SK-N-MC (cell line): ENCODE results near the gene WNT8A.
"Not testable (repeated sequence)": the region's sequence is repeated elsewhere in the genome, so short reads cannot be mapped to it uniquely, and the experiment has no call there.

Experiments used
- DNase-seq: peaks from one replicate; pipeline ENCODE4 v3.0.0-alpha.2; 2011; ENCODE audit warnings: low read depth, low spot score
- H3K27ac ChIP-seq: fragments of 200-600 bp; sonication (generic); 2 replicates; pipeline ENCODE4 v1.5.1; 2016; ENCODE audit warnings: mixed run types
- H3K36me3 ChIP-seq: fragments of 200-600 bp; sonication (generic); 2 replicates; pipeline ENCODE4 v1.6.1; 2017; ENCODE audit warnings: antibody characterized with exemption, low read length, mixed read lengths; ENCODE audit not compliant: insufficient read depth
- H3K4me3 ChIP-seq: fragments of 200-600 bp; sonication (generic); 2 replicates; pipeline ENCODE4 v1.5.1; 2016
- H3K9ac ChIP-seq: fragments of 200-600 bp; sonication (generic); 2 replicates; pipeline ENCODE4 v1.8.0; 2017; ENCODE audit warnings: mixed run types, mixed read lengths; ENCODE audit not compliant: insufficient read length
- H3K9me3 ChIP-seq: fragments of 200-600 bp; sonication (generic); 2 replicates; pipeline ENCODE4 v1.6.1; 2017; ENCODE audit warnings: low read depth, mild to moderate bottlenecking, antibody characterized with exemption, low read length, moderate library complexity, mixed read lengths
- EZH2 ChIP-seq: fragments of 200-600 bp; sonication (generic); IDR thresholded peaks from one replicate; pipeline ENCODE4 v1.6.1; 2017; ENCODE audit warnings: antibody characterized with exemption
- FOXP2 ChIP-seq: optimal IDR thresholded peaks from 2 replicates; pipeline ENCODE3; 2011; ENCODE audit warnings: mild to moderate bottlenecking, moderate library complexity; ENCODE audit not compliant: insufficient read depth; ENCODE audit errors: extremely low read length, control extremely low read depth
- POLR2AphosphoS5 ChIP-seq: IDR thresholded peaks from 2 replicates; pipeline ENCODE4 v1.6.1; 2012; ENCODE audit warnings: mild to moderate bottlenecking, low read depth, low read length, borderline replicate concordance

The WNT8A gene, protein sequence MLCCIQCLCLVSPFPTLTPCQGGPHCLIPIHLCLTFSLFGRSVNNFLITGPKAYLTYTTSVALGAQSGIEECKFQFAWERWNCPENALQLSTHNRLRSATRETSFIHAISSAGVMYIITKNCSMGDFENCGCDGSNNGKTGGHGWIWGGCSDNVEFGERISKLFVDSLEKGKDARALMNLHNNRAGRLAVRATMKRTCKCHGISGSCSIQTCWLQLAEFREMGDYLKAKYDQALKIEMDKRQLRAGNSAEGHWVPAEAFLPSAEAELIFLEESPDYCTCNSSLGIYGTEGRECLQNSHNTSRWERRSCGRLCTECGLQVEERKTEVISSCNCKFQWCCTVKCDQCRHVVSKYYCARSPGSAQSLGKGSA

DNA sequence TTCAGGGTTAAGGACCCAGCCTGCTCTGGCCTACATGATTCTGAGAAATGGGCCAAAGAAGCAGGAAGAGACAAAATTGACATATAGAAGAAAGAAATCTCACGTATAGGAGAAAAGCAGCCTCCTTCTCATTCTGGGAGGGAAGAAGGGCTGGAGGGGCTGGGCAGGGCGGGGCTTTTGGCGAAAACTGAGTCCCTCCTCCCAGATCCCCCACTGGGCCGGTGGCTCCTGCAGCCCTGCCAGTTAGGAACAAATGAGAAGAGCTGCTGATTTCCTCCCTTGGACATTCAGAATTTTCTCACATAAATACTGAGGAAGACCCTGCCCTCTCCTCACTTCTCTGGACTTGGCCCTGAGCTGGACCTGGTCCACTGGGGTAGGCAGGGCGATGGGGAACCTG, at the start of gene WNT8A:
Gene WNT8A (plus strand): TSS at position 332 of the 400 bp plus-strand sequence. CDS start 95 bp downstream, outside the sequence.
- H3K36me3 ChIP-seq: no peaks in the 10 kb centered on the region
- H3K4me3 ChIP-seq: no peak within 1 kb of the TSS
- TF ChIP-seq POLR2AphosphoS5 (no peak), FOXP2 (no peak), EZH2 (no peak)
- no peak for DNase-seq
- H3K9me3 ChIP-seq: no peaks in the 10 kb centered on the region
- no peak within 1 kb of the TSS for H3K9ac ChIP-seq
- no peak within 1 kb of the TSS for H3K27ac ChIP-seq

- no peaks in the 10 kb centered on the region for H3K36me3 ChIP-seq
- H3K4me3 ChIP-seq: 0 out of 2 replicates have a peak overlapping the region, but pooled peaks have one; percentile 19
- H3K27ac ChIP-seq: no peak overlapping the region
- DNase-seq: peak; percentile 70
- H3K9ac ChIP-seq: no peak overlapping the region
- no peak for TF ChIP-seq EZH2
- TF ChIP-seq FOXP2: peak; percentile 51
- H3K9me3 ChIP-seq: no peaks in the 10 kb centered on the region
Measured at GRCh38 chr5:138035605-138036537, 48.0 kb upstream of the WNT8A start.

- TF ChIP-seq EZH2 (no peak), POLR2AphosphoS5 (no peak), FOXP2 (no peak)
- no peak overlapping the region for H3K9ac ChIP-seq
- no peak for DNase-seq
- no peak overlapping the region for H3K27ac ChIP-seq
- H3K36me3 ChIP-seq: no peaks in the 10 kb centered on the region
- H3K9me3 ChIP-seq: no peaks in the 10 kb centered on the region
- no peak overlapping the region for H3K4me3 ChIP-seq
Measured at GRCh38 chr5:138037271-138037670, 46.6 kb upstream of the WNT8A start.

DNA sequence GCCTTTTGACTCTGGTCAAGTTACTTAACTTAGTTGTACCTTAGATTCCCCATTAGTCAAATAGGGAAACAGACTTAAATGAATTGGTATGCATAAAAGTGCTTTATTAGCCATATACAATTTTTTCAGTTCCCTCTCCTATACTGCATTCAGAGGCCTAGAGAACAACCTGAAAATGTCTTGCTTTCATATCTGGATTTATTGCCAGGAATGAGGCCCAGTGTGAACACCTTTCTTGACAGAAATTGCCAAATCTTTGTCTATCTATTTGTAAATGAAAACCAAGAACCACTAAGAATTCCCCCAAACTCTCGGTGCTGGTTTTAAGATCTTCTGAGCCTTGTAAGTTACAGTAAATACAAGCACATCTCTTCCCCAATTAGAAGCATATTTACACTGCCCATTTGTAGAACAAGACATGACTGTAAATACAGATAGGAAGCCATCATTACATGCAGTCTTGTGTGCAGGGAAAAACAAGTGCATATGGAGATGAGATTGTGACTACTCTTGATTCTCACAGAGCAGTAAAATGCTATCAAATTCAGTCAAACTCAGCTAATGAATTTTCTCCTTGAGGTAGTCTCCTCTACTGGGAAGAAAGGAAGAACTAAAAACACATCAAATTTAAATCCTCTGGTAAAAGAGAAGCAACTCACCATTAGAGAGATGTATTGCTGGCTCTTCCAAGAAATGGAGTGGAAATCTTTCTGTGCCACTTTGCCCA, 45.8 kb upstream of the WNT8A start:
- DNase-seq: no peak
- Histone ChIP-seq H3K9ac (no peak overlapping the region), H3K4me3 (no peak overlapping the region), H3K27ac (no peak overlapping the region), H3K9me3 (no peaks in the 10 kb centered on the region), H3K36me3 (no peaks in the 10 kb centered on the region)
- no peak for TF ChIP-seq FOXP2
- no peak for TF ChIP-seq POLR2AphosphoS5
- no peak for TF ChIP-seq EZH2

GRCh38 chr5:138038826-138039225, 45.0 kb upstream of the WNT8A start:
- Histone ChIP-seq H3K9ac (no peak overlapping the region), H3K4me3 (no peak overlapping the region), H3K9me3 (no peaks in the 10 kb centered on the region), H3K36me3 (no peaks in the 10 kb centered on the region), H3K27ac (no peak overlapping the region)
- DNase-seq: no peak
- TF ChIP-seq POLR2AphosphoS5 (no peak), FOXP2 (no peak), EZH2 (no peak)

DNA sequence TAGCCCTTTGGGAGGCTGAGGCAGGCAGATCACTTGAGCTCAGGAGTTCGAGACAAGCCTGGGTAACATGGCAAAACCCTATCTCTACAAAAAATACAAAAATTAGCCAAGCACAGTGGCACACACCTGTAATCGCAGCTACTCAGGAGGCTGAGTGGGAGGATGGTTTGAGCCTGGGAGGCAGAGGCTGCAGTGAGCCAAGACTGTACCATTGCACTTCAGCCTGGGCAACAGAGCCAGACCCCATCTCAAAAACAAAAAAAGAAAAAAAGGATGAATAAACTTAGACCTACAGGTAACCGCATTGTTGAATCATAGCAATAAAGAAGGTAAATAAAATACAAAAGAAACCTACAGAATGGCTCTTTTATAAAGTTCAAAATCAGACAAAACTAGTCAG, 38.5 kb upstream of the WNT8A start:
- H3K4me3 ChIP-seq, H3K9me3 ChIP-seq, H3K27ac ChIP-seq, DNase-seq, H3K36me3 ChIP-seq, H3K9ac ChIP-seq: not testable (repeated sequence)

DNA sequence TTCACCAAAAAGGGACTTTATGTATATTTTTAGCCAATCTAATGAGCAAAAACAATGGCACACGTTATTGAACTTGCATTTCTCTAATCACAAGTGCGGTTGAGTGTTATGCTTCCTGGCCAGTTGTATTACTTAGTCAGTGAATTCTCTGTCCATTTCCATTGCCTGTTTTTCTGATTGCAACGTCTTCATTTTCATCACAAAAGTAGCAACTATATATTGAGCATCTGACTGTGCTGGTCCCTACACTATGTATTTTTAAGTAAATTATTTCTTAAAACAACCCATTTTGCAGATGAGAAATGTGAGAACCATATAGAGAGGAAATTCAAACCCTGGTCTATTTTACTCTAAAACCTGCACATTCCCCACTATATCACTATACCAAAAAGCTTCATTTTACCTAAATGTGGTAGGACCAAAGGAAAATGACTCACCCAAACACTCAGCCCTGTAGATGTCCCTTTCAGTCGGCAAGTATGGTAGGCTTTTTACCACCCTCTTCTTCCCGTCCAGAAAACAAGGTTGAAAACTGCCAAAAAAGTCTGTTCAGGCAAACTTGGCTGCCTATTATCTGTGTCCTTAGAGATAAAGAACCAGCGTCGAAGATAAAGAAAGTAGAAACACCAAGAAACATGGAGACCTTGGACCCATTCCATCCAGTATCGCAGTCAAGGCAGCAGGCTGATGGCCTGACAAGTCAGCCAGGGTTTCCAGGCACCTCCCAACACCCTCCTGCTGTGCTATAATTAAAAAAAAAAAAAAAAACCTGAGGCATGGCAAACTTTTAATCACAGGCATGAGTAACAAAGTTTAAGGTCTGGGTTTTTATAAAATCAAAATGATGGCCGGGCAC, 32.2 kb upstream of the WNT8A start:
- Histone ChIP-seq H3K9me3 (no peaks in the 10 kb centered on the region), H3K4me3 (no peak overlapping the region), H3K27ac (no peak overlapping the region), H3K36me3 (no peaks in the 10 kb centered on the region), H3K9ac (no peak overlapping the region)
- no peak for DNase-seq
- TF ChIP-seq FOXP2: no peak
- TF ChIP-seq POLR2AphosphoS5: no peak
- no peak for TF ChIP-seq EZH2

DNA sequence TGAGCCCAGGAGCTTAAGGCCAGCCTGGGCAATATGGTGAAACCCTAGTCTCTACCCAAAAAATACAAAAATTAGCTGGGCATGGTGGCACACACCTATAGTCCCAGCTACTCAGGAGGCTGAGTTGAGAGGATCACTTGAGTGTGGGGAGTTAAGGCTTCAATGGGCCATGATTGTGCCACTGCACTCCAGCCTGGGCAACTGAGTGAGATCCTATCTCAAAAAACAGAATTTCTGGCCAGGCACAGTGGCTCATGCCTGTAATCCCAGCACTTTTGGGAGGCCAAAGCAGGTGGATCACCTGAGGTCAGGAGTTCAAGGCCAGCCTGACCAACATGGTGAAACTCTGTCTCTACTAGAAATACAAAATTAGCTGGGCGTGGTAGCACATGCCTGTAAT, 31.1 kb upstream of the WNT8A start:
- not testable (repeated sequence) for H3K36me3 ChIP-seq, H3K9me3 ChIP-seq, DNase-seq, H3K9ac ChIP-seq, H3K27ac ChIP-seq, H3K4me3 ChIP-seq
